GM12865 (cell line): ENCODE data around the gene BRD7.

Experiments
- DNase-seq: peaks from one replicate; pipeline ENCODE4 v3.0.0; 2010; ENCODE audit warnings: low read depth
- H3K4me3 ChIP-seq: 2 replicates; pipeline ENCODE4 v1.5.1; 2011; ENCODE audit warnings: mild to moderate bottlenecking, low read depth, low read length, control low read depth
- CTCF ChIP-seq: IDR thresholded peaks from 2 replicates; pipeline ENCODE4 v1.5.1; 2011; ENCODE audit warnings: low read length, control low read depth, low read depth, inconsistent platforms; ENCODE audit not compliant: insufficient read depth; ENCODE audit errors: missing control alignments

BRD7 gene

GRCh38 chr16:50340578-50340977 is 28.2 kb downstream of the BRD7 start:
- no peak overlapping the region for H3K4me3 ChIP-seq
- no peak for TF ChIP-seq CTCF
- no peak for DNase-seq

- no peak for DNase-seq
- no peak for TF ChIP-seq CTCF
- H3K4me3 ChIP-seq = no peak overlapping the region
Measured at GRCh38 chr16:50338371-50339231, 30.2 kb downstream of the BRD7 start.

- DNase-seq = no peak
- no peak for TF ChIP-seq CTCF
- H3K4me3 ChIP-seq = no peak overlapping the region
Measured at GRCh38 chr16:50336884-50337283, 31.9 kb downstream of the BRD7 start.

GRCh38 chr16:50335196-50335958 is 33.4 kb downstream of the BRD7 start:
- DNase-seq = peak; percentile 90

GRCh38 chr16:50334106-50334975 is 34.4 kb downstream of the BRD7 start:
- TF ChIP-seq CTCF = no peak
- no peak overlapping the region for H3K4me3 ChIP-seq

More at GRCh38 chr16:50335196-50335958, 33.4 kb downstream of the BRD7 start:
- H3K4me3 ChIP-seq = no peak overlapping the region
- TF ChIP-seq CTCF = no peak

GRCh38 chr16:50332599-50332998 is 36.2 kb downstream of the BRD7 start:
- no peak for TF ChIP-seq CTCF
- DNase-seq = no peak
- H3K4me3 ChIP-seq = no peak overlapping the region

More at GRCh38 chr16:50334106-50334975, 34.4 kb downstream of the BRD7 start:
- DNase-seq = no peak
